ENCODE data around the gene NIPSNAP2. TPM values are rescaled to one million over a fixed set of nuclear protein-coding genes. Genes with fewer than 3 reads are reported as not detected.

The NIPSNAP2 gene
- total and polyA plus RNA-seq, 2 of the 13 experiments (the other 11 are each of a cell fraction or from before 2014, with no cell fraction given) = 40.3 to 61.5 TPM

GRCh38 chr7:56028942-56029630 lies 64.7 kb downstream of the NIPSNAP2 start:
- peak; percentile 97 for DNase-seq (ENCODE audit: low spot score)
- 18% methylated on average over 9 of the region's 9 CpGs for WGBS (ENCODE audit: low lambda C conversion rate)
- in situ Hi-C loops (cut with HindIII; ENCODE audit: extremely low pct_ligation_motif_present, low pct_unique_long_range_greater_than_20kb) = no loop called here
- CTCF ChIA-PET (ENCODE audit: low intra/inter-chr PET ratio, low total read pairs) = no interaction called here
- Histone ChIP-seq H4K20me1 (ENCODE audit: insufficient read depth, low read length) (no peaks in the 10 kb centered on the region), H3K27me3 (ENCODE audit: control insufficient read depth in 1 of 2, insufficient read depth in 2 of 2, low read length in 2 of 2) (no peaks in the 10 kb centered on the region; a peak in 1 of 5 replicates), H3K9ac (ENCODE audit: insufficient read depth, low read depth, low read length) (peak overlapping the region; percentile 56), H3K9me3 (ENCODE audit: low read length) (no peaks in the 10 kb centered on the region), H3K4me1 (ENCODE audit: insufficient read depth, low read length) (peaks cover 71% of the 10 kb centered on the region), H2AFZ (ENCODE audit: low read length) (no peak overlapping the region), H3K79me2 (ENCODE audit: insufficient read depth, low read length) (peaks cover 65% of the 10 kb centered on the region), H3K27ac (ENCODE audit: extremely low read length, insufficient read depth, low read length) (peak overlapping the region; percentile 93), H3K4me2 (ENCODE audit: low read depth, low read length) (peak overlapping the region; percentile 67), H3K4me3 (replicated peaks in 1 of 3; ENCODE audit: insufficient read depth in 1 of 3, low read depth in 2 of 3, low read length in 3 of 3) (peak overlapping the region; percentile 19 to 52 (median 36); a peak in 4 of 6 replicates), H3K36me3 (replicated peaks in 1 of 2; ENCODE audit: control insufficient read depth in 1 of 2, insufficient read depth in 2 of 2, low read length in 2 of 2) (peaks cover 7 to 40% of the 10 kb centered on the region in 2 experiments)
- POLR2A ChIA-PET = interaction anchor here (0.6 to 4.2 kb wide), 13 partner anchors 18 to 850 kb away, joined by 3 to 51 read pairs (median 4); partner anchors contain the start of genes CCT6A, CHCHD2, NIPSNAP2 and PSPH
- intact Hi-C loops (cut with micrococcal nuclease; ENCODE audit: unreplicated experiment) = loop anchor here (1.0 to 2.0 kb wide), 2 partner anchors 22 to 34 kb away; no protein-coding TSS in a partner anchor
- peak; percentile 85 for ATAC-seq
- peak; percentile 89 for FAIRE-seq
- TSS peak; percentile 24 for BruUV-seq (replicated peaks)
- no peak; the same call in 1 of the 2 replicates for TF ChIP-seq NFKBIZ (CRISPR knock-in tag; IDR thresholded peaks at IDR 0.05)
- 0 out of 2 replicates have a peak, but pooled peaks have one; percentile 2 for TF ChIP-seq MYC (CRISPR knock-in tag; IDR thresholded peaks at IDR 0.05; ENCODE audit: borderline replicate concordance)
- TF ChIP-seq, protein P1, sequence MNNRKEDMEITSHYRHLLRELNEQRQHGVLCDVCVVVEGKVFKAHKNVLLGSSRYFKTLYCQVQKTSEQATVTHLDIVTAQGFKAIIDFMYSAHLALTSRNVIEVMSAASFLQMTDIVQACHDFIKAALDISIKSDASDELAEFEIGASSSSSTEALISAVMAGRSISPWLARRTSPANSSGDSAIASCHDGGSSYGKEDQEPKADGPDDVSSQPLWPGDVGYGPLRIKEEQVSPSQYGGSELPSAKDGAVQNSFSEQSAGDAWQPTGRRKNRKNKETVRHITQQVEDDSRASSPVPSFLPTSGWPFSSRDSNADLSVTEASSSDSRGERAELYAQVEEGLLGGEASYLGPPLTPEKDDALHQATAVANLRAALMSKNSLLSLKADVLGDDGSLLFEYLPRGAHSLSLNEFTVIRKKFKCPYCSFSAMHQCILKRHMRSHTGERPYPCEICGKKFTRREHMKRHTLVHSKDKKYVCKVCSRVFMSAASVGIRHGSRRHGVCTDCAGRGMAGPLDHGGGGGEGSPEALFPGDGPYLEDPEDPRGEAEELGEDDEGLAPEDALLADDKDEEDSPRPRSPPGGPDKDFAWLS (CRISPR knock-in tag; IDR thresholded peaks at IDR 0.05; ENCODE audit: borderline replicate concordance) = no peak
- no peak for TF ChIP-seq ZNF232 (CRISPR knock-in tag; IDR thresholded peaks at IDR 0.05; ENCODE audit: borderline replicate concordance)
- no peak for TF ChIP-seq ZKSCAN8 (CRISPR knock-in tag; IDR thresholded peaks at IDR 0.05; ENCODE audit: borderline replicate concordance)
- TF ChIP-seq, protein P2, sequence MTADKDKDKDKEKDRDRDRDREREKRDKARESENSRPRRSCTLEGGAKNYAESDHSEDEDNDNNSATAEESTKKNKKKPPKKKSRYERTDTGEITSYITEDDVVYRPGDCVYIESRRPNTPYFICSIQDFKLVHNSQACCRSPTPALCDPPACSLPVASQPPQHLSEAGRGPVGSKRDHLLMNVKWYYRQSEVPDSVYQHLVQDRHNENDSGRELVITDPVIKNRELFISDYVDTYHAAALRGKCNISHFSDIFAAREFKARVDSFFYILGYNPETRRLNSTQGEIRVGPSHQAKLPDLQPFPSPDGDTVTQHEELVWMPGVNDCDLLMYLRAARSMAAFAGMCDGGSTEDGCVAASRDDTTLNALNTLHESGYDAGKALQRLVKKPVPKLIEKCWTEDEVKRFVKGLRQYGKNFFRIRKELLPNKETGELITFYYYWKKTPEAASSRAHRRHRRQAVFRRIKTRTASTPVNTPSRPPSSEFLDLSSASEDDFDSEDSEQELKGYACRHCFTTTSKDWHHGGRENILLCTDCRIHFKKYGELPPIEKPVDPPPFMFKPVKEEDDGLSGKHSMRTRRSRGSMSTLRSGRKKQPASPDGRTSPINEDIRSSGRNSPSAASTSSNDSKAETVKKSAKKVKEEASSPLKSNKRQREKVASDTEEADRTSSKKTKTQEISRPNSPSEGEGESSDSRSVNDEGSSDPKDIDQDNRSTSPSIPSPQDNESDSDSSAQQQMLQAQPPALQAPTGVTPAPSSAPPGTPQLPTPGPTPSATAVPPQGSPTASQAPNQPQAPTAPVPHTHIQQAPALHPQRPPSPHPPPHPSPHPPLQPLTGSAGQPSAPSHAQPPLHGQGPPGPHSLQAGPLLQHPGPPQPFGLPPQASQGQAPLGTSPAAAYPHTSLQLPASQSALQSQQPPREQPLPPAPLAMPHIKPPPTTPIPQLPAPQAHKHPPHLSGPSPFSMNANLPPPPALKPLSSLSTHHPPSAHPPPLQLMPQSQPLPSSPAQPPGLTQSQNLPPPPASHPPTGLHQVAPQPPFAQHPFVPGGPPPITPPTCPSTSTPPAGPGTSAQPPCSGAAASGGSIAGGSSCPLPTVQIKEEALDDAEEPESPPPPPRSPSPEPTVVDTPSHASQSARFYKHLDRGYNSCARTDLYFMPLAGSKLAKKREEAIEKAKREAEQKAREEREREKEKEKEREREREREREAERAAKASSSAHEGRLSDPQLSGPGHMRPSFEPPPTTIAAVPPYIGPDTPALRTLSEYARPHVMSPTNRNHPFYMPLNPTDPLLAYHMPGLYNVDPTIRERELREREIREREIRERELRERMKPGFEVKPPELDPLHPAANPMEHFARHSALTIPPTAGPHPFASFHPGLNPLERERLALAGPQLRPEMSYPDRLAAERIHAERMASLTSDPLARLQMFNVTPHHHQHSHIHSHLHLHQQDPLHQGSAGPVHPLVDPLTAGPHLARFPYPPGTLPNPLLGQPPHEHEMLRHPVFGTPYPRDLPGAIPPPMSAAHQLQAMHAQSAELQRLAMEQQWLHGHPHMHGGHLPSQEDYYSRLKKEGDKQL (CRISPR knock-in tag; IDR thresholded peaks at IDR 0.05; ENCODE audit: low read depth) = no peak
- TF ChIP-seq, protein P3, sequence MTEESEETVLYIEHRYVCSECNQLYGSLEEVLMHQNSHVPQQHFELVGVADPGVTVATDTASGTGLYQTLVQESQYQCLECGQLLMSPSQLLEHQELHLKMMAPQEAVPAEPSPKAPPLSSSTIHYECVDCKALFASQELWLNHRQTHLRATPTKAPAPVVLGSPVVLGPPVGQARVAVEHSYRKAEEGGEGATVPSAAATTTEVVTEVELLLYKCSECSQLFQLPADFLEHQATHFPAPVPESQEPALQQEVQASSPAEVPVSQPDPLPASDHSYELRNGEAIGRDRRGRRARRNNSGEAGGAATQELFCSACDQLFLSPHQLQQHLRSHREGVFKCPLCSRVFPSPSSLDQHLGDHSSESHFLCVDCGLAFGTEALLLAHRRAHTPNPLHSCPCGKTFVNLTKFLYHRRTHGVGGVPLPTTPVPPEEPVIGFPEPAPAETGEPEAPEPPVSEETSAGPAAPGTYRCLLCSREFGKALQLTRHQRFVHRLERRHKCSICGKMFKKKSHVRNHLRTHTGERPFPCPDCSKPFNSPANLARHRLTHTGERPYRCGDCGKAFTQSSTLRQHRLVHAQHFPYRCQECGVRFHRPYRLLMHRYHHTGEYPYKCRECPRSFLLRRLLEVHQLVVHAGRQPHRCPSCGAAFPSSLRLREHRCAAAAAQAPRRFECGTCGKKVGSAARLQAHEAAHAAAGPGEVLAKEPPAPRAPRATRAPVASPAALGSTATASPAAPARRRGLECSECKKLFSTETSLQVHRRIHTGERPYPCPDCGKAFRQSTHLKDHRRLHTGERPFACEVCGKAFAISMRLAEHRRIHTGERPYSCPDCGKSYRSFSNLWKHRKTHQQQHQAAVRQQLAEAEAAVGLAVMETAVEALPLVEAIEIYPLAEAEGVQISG (CRISPR knock-in tag; IDR thresholded peaks at IDR 0.05) = 0 out of 2 replicates have a peak, but pooled peaks have one; percentile 3
- 0 out of 2 replicates have a peak, but pooled peaks have one; percentile 11 for TF ChIP-seq SOX13 (IDR thresholded peaks at IDR 0.05)
- TF ChIP-seq SOX13 (CRISPR knock-in tag; conservative IDR thresholded peaks at IDR 0.05 in 1 of 2, IDR thresholded peaks at IDR 0.05 in 1 of 2) = peak in 1 of 2 experiments; percentile 83; a peak in 2 of 4 replicates
